ENCODE measurements around the gene SETD3. TPM values are rescaled to one million over a fixed set of nuclear protein-coding genes. Genes with fewer than 3 reads are reported as not detected.

SETD3 gene
- total and polyA plus RNA-seq, 2 donors, result 39.0 to 83.6 TPM

GRCh38 chr14:99426265-99426664 is 54.4 kb downstream of the SETD3 start:
- DNase-seq (ENCODE audit: low read depth in 6 of 9, low spot score in 9 of 9), result no peak
- H3K4me1 ChIP-seq (ENCODE audit: control insufficient read depth in 2 of 2, insufficient read depth in 2 of 2, low read length in 2 of 2), result peaks cover 0 to 13% of the 10 kb centered on the region in 2 donors
- H3K9me3 ChIP-seq (ENCODE audit: control insufficient read depth in 2 of 2, insufficient read depth in 1 of 2, low read length in 1 of 2), result peaks cover 1 to 11% of the 10 kb centered on the region in 2 donors
- no peak overlapping the region for H3K4me3 ChIP-seq (ENCODE audit: low read length in 2 of 2)
- peaks cover 17 to 20% of the 10 kb centered on the region in 2 donors for H3K36me3 ChIP-seq (ENCODE audit: control insufficient read depth in 2 of 2, insufficient read depth in 2 of 2, low read length in 1 of 2)
- 90% methylated on average over 3 of the region's 3 CpGs for WGBS
- no peak overlapping the region for H3K27ac ChIP-seq (ENCODE audit: low read depth in 1 of 2, low read length in 1 of 2)
- no peaks in the 10 kb centered on the region for H3K27me3 ChIP-seq (ENCODE audit: control insufficient read depth in 2 of 2, insufficient read depth in 1 of 2, low read length in 1 of 2)

- Histone ChIP-seq H3K36me3 (ENCODE audit: control insufficient read depth in 2 of 2, insufficient read depth in 2 of 2, low read length in 1 of 2) (peaks cover 17 to 20% of the 10 kb centered on the region in 2 donors), H3K27ac (ENCODE audit: low read depth in 1 of 2, low read length in 1 of 2) (no peak overlapping the region), H3K9me3 (ENCODE audit: control insufficient read depth in 2 of 2, insufficient read depth in 1 of 2, low read length in 1 of 2) (peaks cover 1 to 9% of the 10 kb centered on the region in 2 donors), H3K27me3 (ENCODE audit: control insufficient read depth in 2 of 2, insufficient read depth in 1 of 2, low read length in 1 of 2) (no peaks in the 10 kb centered on the region), H3K4me3 (ENCODE audit: low read length in 2 of 2) (no peak overlapping the region), H3K4me1 (ENCODE audit: control insufficient read depth in 2 of 2, insufficient read depth in 2 of 2, low read length in 2 of 2) (peaks cover 0 to 13% of the 10 kb centered on the region in 2 donors)
- DNase-seq (ENCODE audit: low read depth in 6 of 9, low spot score in 9 of 9), result no peak
- WGBS, result 98% methylated on average over 11 of the region's 11 CpGs
These were observed 55.4 kb downstream of the SETD3 start for GRCh38 chr14:99425272-99425681.

DNA sequence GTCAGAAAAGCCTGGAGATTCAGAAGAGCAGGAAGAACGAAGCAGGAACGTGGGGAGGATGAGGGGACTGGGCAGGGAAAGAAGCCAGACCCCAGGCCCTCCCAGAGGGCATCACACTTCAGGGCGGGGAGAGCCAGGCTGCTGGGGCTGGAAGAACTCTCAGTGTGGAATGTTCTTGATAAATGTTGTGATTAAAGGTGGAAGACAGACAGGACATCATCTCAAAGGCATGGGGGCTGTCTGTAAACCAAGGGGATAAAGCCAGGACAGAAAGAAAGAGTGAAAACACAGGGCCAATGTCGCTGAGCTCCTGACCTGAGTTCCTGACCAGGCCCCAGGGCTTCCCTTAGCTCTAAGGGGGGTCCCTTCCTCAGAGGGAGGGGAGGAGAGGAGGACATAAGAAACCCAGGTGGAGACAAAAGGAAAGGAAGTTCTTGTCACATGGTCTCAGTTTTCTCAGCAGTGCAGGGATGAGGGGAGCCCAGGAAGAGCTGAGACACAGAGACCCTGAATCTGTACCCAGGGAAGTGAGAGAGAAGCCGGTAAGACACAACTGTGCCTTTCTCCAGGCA is 56.3 kb downstream of the SETD3 start:
- peaks cover 1 to 9% of the 10 kb centered on the region in 2 donors for H3K9me3 ChIP-seq (ENCODE audit: control insufficient read depth in 2 of 2, insufficient read depth in 1 of 2, low read length in 1 of 2)
- DNase-seq (ENCODE audit: low read depth in 6 of 9, low spot score in 9 of 9), result no peak
- no peak overlapping the region for H3K4me3 ChIP-seq (ENCODE audit: low read length in 2 of 2)
- H3K27ac ChIP-seq (ENCODE audit: low read depth in 1 of 2, low read length in 1 of 2), result no peak overlapping the region
- H3K27me3 ChIP-seq (ENCODE audit: control insufficient read depth in 2 of 2, insufficient read depth in 1 of 2, low read length in 1 of 2), result no peaks in the 10 kb centered on the region
- peaks cover 0 to 13% of the 10 kb centered on the region in 2 donors for H3K4me1 ChIP-seq (ENCODE audit: control insufficient read depth in 2 of 2, insufficient read depth in 2 of 2, low read length in 2 of 2)
- WGBS, result 95% methylated on average over 5 of the region's 5 CpGs
- peaks cover 17 to 20% of the 10 kb centered on the region in 2 donors for H3K36me3 ChIP-seq (ENCODE audit: control insufficient read depth in 2 of 2, insufficient read depth in 2 of 2, low read length in 1 of 2)

- H3K27ac ChIP-seq (ENCODE audit: low read depth in 1 of 2, low read length in 1 of 2), result no peak overlapping the region
- DNase-seq (ENCODE audit: low read depth in 6 of 9, low spot score in 9 of 9), result no peak
These were observed 57.2 kb downstream of the SETD3 start for GRCh38 chr14:99423434-99423833.

GRCh38 chr14:99422228-99423010 is 58.2 kb downstream of the SETD3 start:
- H3K4me1 ChIP-seq (ENCODE audit: control insufficient read depth in 2 of 2, insufficient read depth in 2 of 2, low read length in 2 of 2), result peaks cover 0 to 13% of the 10 kb centered on the region in 2 donors
- no peak overlapping the region for H3K27ac ChIP-seq (ENCODE audit: low read depth in 1 of 2, low read length in 1 of 2)
- WGBS, result 98% methylated on average over 7 of the region's 7 CpGs
- no peaks in the 10 kb centered on the region for H3K27me3 ChIP-seq (ENCODE audit: control insufficient read depth in 2 of 2, insufficient read depth in 1 of 2, low read length in 1 of 2)
- peaks cover 0 to 5% of the 10 kb centered on the region in 2 donors for H3K36me3 ChIP-seq (ENCODE audit: control insufficient read depth in 2 of 2, insufficient read depth in 2 of 2, low read length in 1 of 2)
- DNase-seq (ENCODE audit: low read depth in 6 of 9, low spot score in 9 of 9), result no peak
- H3K4me3 ChIP-seq (ENCODE audit: low read length in 2 of 2), result no peak overlapping the region
- no peaks in the 10 kb centered on the region for H3K9me3 ChIP-seq (ENCODE audit: control insufficient read depth in 2 of 2, insufficient read depth in 1 of 2, low read length in 1 of 2)

More at GRCh38 chr14:99423434-99423833, 57.2 kb downstream of the SETD3 start:
- 100% methylated on average over 1 of the region's 1 CpG for WGBS
- peaks cover 10 to 12% of the 10 kb centered on the region in 2 donors for H3K36me3 ChIP-seq (ENCODE audit: control insufficient read depth in 2 of 2, insufficient read depth in 2 of 2, low read length in 1 of 2)
- H3K4me1 ChIP-seq (ENCODE audit: control insufficient read depth in 2 of 2, insufficient read depth in 2 of 2, low read length in 2 of 2), result peaks cover 0 to 13% of the 10 kb centered on the region in 2 donors
- H3K4me3 ChIP-seq (ENCODE audit: low read length in 2 of 2), result no peak overlapping the region
- peaks cover 0 to 2% of the 10 kb centered on the region in 2 donors for H3K9me3 ChIP-seq (ENCODE audit: control insufficient read depth in 2 of 2, insufficient read depth in 1 of 2, low read length in 1 of 2)
- no peaks in the 10 kb centered on the region for H3K27me3 ChIP-seq (ENCODE audit: control insufficient read depth in 2 of 2, insufficient read depth in 1 of 2, low read length in 1 of 2)

GRCh38 chr14:99420711-99421110 is 59.9 kb downstream of the SETD3 start:
- Histone ChIP-seq H3K4me1 (ENCODE audit: control insufficient read depth in 2 of 2, insufficient read depth in 2 of 2, low read length in 2 of 2) (peaks cover 0 to 7% of the 10 kb centered on the region in 2 donors), H3K27ac (ENCODE audit: low read depth in 1 of 2, low read length in 1 of 2) (no peak overlapping the region), H3K27me3 (ENCODE audit: control insufficient read depth in 2 of 2, insufficient read depth in 1 of 2, low read length in 1 of 2) (no peaks in the 10 kb centered on the region), H3K4me3 (ENCODE audit: low read length in 2 of 2) (no peak overlapping the region), H3K36me3 (ENCODE audit: control insufficient read depth in 2 of 2, insufficient read depth in 2 of 2, low read length in 1 of 2) (peaks cover 0 to 4% of the 10 kb centered on the region in 2 donors), H3K9me3 (ENCODE audit: control insufficient read depth in 2 of 2, insufficient read depth in 1 of 2, low read length in 1 of 2) (no peaks in the 10 kb centered on the region)
- peak in 5 of 9 donors; percentile 6 to 71 (median 41) for DNase-seq (ENCODE audit: low read depth in 6 of 9, low spot score in 9 of 9)
- WGBS, result 94% methylated on average over 6 of the region's 6 CpGs

DNA sequence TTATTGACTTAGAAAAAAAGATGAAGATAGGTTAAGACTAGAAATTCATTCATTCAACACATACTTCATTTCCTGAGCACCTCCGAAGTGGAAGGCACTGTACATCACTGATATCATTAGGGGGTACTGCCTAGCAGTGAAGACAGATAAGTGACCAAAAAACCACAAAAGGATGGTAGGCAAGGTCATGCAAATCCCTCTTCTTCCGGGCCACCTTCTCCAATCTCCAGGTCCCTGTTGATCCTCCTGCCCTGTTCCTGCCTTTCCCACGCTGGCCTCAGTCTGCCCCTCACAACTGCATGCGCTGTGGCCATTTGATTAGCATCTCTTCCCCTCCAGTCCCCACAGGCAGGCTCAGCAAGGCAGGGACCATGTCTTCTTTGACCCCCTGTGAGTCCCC is 60.8 kb downstream of the SETD3 start:
- no peaks in the 10 kb centered on the region for H3K27me3 ChIP-seq (ENCODE audit: control insufficient read depth in 2 of 2, insufficient read depth in 1 of 2, low read length in 1 of 2)
- H3K27ac ChIP-seq (ENCODE audit: low read depth in 1 of 2, low read length in 1 of 2), result no peak overlapping the region
- H3K9me3 ChIP-seq (ENCODE audit: control insufficient read depth in 2 of 2, insufficient read depth in 1 of 2, low read length in 1 of 2), result no peaks in the 10 kb centered on the region
- H3K36me3 ChIP-seq (ENCODE audit: control insufficient read depth in 2 of 2, insufficient read depth in 2 of 2, low read length in 1 of 2), result peaks cover 0 to 4% of the 10 kb centered on the region in 2 donors
- no peak for DNase-seq (ENCODE audit: low read depth in 6 of 9, low spot score in 9 of 9)
- H3K4me3 ChIP-seq (ENCODE audit: low read length in 2 of 2), result no peak overlapping the region
- H3K4me1 ChIP-seq (ENCODE audit: control insufficient read depth in 2 of 2, insufficient read depth in 2 of 2, low read length in 2 of 2), result peaks cover 0 to 6% of the 10 kb centered on the region in 2 donors
- WGBS, result 98% methylated on average over 4 of the region's 4 CpGs

- Histone ChIP-seq H3K4me3 (ENCODE audit: low read length in 2 of 2) (no peak overlapping the region), H3K27me3 (ENCODE audit: control insufficient read depth in 2 of 2, insufficient read depth in 1 of 2, low read length in 1 of 2) (no peaks in the 10 kb centered on the region), H3K4me1 (ENCODE audit: control insufficient read depth in 2 of 2, insufficient read depth in 2 of 2, low read length in 2 of 2) (no peaks in the 10 kb centered on the region), H3K27ac (ENCODE audit: low read depth in 1 of 2, low read length in 1 of 2) (no peak overlapping the region), H3K9me3 (ENCODE audit: control insufficient read depth in 2 of 2, insufficient read depth in 1 of 2, low read length in 1 of 2) (no peaks in the 10 kb centered on the region), H3K36me3 (ENCODE audit: control insufficient read depth in 2 of 2, insufficient read depth in 2 of 2, low read length in 1 of 2) (peaks cover 0 to 9% of the 10 kb centered on the region in 2 donors)
- 97% methylated on average over 1 of the region's 1 CpG for WGBS
- no peak for DNase-seq (ENCODE audit: low read depth in 6 of 9, low spot score in 9 of 9)
These were observed 62.4 kb downstream of the SETD3 start for GRCh38 chr14:99418242-99418641.

DNA sequence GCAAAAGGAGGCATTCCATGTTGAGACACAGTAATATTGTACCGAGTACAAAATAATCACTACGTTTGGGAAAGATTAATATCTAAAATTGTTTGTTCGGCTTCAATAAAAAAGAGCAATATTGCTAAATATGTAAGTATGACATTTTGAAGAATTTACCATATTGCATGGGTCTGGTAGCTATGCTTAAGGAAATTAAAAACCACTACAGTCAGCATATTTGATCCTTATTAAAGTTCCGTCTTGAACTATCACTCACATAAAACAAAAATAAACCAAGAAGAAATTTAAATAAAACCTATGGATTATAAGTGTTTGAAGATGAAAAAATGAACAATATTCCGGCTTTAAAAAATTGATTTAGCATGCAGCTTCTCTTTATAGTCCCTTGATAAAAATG is 63.8 kb downstream of the SETD3 start:
- Histone ChIP-seq H3K36me3 (ENCODE audit: control insufficient read depth in 2 of 2, insufficient read depth in 2 of 2, low read length in 1 of 2) (peaks cover 3 to 16% of the 10 kb centered on the region in 2 donors), H3K4me3 (ENCODE audit: low read length in 2 of 2) (no peak overlapping the region), H3K27me3 (ENCODE audit: control insufficient read depth in 2 of 2, insufficient read depth in 1 of 2, low read length in 1 of 2) (no peaks in the 10 kb centered on the region), H3K4me1 (ENCODE audit: control insufficient read depth in 2 of 2, insufficient read depth in 2 of 2, low read length in 2 of 2) (peaks cover 0 to 3% of the 10 kb centered on the region in 2 donors), H3K27ac (ENCODE audit: low read depth in 1 of 2, low read length in 1 of 2) (no peak overlapping the region), H3K9me3 (ENCODE audit: control insufficient read depth in 2 of 2, insufficient read depth in 1 of 2, low read length in 1 of 2) (no peaks in the 10 kb centered on the region)
- WGBS, result 97% methylated on average over 5 of the region's 5 CpGs
- DNase-seq (ENCODE audit: low read depth in 6 of 9, low spot score in 9 of 9), result no peak
